Measurements from ENCODE around the gene FKBP1B. TPM values are rescaled to one million over a fixed set of nuclear protein-coding genes. Genes with fewer than 3 reads are reported as not detected.
"Not testable (repeated sequence)": the region's sequence is repeated elsewhere in the genome, so short reads cannot be mapped to it uniquely, and the experiment has no call there.

FKBP1B gene
- total RNA-seq, 1 experiment from 2014 or later, result 10.9 TPM

DNA sequence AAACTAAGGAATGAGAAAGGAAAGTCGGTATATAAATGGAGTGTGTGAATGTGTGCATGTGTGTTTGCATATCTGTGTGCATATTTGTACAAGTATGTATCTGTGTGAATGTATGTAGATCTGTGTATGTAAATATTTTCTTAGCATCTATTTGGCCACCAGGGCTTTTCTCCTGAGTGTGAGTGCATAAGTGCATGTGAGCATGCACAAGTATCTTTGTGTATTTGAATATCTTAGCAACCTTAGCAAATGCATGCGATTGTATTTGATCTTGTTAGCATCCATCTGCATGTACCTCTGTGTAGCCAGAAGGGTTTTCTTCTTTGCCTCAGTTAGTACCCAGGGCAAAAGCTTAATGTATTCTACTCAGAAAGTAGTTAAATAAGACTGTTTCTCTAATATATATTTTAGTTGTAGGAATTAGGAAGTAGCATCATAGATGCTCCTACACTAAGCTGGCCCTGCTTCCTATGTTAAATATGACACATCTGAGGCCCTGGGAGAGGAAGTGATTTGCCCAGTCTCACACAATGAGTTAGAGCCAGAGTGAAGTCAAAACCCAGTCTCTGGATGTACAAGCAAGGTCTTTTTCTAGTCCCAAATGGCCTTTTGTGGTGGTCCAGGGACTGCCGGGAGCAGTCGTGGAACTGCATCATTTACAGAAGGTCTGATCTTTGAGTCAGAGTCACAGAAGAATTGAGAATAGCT, 9.2 kb downstream of the FKBP1B start:
- no peak for DNase-seq (ENCODE audit: low read depth)

DNA sequence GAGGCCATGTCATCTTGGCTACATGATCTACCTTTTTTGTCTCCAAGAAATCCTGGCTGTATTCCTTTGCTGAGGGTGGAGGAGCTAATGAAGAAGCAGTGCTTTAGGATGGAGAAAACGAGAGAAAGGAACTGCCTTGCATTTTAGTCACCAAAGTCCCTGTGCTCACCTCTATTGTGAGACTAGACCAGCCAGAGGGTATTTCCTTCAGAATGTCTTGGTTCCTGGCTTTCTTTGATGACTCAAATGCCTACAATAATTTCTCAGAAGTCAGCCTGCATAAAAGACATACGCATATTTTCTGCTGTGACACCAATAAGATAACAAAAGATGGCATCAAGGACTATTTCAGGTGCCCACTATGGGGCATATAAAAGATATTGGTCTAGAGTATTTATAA, 15.8 kb downstream of the FKBP1B start:
- DNase-seq (ENCODE audit: low read depth), result no peak

DNA sequence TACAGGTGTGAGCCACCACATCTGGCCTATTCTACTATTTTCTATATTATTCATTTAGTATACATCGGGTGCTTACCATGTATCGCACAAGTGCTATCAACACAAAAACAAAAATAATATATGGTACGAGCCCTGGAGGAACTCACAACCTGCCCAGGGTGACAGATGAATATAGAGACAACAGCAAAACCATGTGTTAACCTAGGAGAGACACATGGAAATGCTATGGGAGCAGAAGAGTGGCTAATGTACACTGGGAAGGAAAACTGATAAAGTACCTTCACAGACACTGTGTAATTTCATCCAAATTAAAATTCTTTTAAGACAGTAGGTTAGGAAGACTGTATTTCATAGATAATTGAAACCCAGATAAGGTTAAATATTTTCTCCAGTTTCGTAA, 22.7 kb downstream of the FKBP1B start:
- no peak for DNase-seq (ENCODE audit: low read depth)

DNA sequence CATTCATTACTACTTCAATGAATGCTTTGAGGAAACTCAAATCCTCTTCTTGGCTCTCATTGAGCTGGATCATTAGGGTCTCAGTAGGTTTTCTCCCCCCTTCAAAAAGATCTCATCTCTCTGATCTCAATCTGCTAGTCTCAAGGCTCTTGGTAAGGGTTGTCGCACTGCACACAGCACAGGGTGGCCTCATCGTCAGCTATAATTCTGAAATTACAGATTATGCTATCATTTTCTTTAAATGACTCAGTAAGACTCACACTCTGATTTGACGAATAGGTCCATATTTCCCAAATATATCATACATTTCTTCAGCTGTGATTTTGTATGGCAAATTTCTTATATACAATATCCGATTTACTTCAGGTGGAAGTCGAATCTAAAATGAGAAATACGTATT, 24.3 kb downstream of the FKBP1B start:
- no peak for DNase-seq (ENCODE audit: low read depth)

DNA sequence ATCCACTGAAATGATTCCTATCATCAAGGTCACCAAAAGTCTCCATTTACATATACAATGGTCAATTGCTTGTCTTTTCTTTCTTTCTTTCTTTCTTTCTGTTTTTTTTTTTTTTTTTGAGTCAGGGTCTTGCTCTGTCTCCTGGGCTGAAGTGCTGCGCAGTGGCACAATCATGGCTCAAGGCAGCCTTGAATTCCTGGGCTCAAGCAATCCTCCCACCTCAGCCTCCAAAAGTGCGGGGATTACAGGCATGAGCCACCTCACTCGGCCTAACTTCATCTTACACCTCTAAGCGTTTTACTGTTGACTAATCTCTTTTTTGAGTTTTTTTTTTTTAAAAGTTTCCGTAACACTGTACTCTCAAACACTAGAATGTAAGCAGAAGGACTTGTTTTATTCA, 25.7 kb downstream of the FKBP1B start:
- DNase-seq (ENCODE audit: low read depth), result no peak

DNA sequence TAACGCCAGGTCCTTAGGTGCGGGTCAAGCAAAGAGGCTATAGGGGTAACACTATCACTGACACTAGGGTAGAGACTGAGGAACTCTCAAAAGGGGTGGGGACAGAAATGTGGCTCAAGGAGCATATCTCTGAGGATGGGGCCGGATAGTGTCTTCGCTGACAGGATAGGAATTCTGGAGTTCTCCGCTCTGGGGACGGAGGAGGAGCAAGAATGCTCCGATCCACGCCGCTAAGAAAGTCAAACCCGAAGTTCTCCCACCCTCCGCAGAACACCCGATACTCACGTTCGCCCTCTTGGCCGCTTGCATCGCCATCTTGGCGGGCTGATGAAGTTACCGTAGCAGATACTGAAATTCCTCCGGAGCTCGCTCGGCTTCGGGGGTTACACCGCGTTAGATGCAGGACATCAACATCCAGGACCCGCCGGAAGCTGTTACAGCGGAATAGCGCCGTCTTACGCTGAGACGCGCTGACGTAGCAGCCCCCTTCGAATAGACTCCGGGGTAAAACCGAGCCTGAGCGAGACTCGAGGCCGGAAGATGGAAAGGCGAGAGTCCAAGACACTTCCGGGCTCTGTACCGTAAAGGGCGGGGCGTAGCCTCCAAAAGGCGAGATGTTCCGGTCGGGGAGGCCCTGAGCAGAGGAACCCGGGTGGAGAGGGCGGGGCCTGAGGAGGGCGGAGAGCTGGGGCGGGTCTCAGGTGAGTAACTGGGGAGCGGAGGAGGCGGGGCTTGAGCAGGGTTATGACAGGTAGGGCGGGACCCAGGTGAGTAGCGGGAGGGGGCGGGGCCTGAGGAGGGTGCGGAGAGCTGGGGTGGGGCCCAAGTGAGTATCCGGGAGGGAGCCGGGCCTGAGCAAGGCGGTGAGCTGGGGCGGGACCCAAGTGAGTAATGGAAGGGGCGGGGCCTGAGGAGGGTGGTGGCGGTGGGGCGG, 26.6 kb downstream of the FKBP1B start, which contains the start of gene SF3B6:
TSS of gene SF3B6 (minus strand) at position 412 of the 934 bp plus-strand sequence. CDS start at position 315, 97 bp downstream.
- DNase-seq (ENCODE audit: low read depth), result peak; percentile 99

GRCh38 chr2:24076849-24077534, 27.5 kb downstream of the FKBP1B start:
- peak; percentile 15 for DNase-seq (ENCODE audit: low read depth)

DNA sequence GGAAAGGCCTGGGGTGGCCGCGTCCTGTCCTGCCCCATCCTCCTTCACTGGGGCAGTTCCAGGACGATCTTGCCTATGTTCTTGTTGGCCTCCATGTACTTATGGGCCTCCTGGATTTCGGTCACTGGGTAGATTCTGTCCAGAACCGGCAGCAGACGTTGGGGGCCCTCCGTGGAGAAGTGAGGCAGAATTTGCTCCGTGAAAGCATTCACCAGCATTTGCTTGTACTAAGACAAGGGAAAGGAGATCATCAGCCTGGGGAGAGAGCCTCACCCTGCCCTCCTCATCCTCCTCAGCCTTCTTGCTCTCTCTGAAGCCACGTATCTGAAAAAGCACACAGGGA, 28.0 kb downstream of the FKBP1B start:
- no peak for DNase-seq (ENCODE audit: low read depth)

DNA sequence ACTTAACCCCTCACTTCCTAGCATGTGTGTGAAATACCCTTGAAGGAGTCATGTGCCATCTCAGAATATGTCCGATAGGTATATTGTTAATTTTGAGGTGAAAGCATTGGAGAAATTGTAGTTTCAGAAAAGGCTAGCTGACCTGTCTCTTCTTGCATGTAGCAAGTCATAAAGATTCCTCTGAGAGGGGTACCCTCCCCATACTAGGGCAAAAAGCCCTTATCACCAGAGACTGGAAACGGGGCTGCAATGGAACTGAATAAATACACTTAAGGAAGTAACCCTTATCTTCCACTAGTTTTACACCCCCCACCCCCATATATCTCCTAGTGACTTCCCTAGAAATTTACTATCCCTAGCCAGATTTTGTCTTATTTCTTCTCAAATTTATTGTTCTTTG, 28.3 kb downstream of the FKBP1B start:
- DNase-seq (ENCODE audit: low read depth), result no peak

- DNase-seq (ENCODE audit: low read depth), result no peak
Measured at GRCh38 chr2:24080701-24081100, 31.2 kb downstream of the FKBP1B start.

DNA sequence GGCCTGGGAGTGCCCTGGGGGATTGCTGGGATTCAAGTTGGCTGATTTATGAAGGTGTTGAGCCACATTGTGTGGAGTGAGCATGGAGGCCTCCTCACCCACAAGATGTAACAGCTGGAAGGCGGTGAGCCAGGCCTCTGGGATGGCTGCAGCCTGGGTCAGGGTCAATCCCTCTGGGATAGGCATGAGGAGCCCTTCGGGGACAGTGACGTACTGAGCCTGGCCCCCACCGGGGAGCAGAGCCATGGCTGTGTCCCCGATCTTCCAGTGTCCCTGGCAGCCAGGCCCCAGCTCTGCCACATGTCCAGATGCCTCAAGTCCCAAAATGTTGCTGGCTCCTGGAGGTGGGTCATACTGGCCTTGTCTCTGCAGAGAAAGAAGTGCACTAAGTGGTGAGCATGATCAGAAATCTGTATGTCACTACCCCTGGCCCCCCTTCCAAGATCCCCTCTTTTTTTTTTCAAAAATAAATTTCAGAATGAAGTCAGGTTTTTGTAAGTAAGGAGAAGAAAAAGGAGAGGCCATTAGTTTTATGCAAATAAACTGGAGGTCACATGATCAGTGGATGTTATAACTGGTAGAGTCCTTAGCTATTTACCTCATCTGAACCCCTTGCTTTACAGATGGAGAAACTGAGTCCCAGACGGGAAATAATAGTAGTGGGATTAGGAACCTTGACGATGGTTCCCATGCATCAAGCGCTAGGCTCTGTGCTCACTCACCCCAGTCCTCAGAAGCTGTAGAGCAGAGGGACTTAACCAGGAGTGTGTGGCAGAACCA, 33.4 kb downstream of the FKBP1B start:
- DNase-seq (ENCODE audit: low read depth), result no peak

DNA sequence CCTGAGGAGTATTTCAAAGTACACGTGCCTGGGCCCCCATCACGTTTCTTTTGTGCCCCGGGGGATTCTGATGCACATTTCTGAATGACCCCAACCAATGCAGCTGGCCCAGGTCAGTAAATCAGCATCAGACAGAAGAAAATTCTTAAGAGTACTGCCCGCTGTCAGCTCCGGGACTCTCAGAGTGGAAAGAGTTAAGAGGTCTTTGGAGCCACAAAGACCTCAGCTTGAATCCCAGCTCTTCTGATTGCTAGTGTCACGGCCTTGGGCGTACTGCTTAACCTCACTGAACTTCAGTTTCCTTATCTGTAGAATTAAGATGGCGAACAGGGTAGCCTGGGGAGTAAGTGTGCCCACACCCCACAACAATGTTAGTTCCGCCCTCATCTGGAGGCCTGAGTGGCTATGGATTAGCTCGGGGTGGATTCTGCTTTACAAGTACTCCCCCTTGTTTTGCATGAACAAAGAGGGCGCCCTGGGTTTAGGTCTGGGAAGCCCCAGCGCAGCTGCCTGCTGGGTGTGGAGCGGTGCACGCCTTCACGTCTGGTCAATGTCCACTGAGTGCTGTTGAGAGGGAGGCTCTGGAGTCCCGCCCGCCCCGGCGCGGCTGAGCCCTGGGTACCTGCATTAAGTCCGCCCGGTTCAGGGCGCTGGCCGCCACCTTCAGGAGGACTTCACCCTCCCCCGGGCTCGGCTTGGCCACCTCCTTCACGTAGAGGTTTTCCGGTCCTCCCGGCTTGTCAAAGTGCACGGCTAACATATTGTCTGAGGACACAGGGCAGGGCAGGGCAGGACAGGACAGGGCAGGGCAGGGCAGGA, 34.2 kb downstream of the FKBP1B start:
- DNase-seq (ENCODE audit: low read depth), result peak; percentile 89

GRCh38 chr2:24084386-24085199, 35.1 kb downstream of the FKBP1B start, which contains the start of gene TP53I3:
TSS of gene TP53I3 (minus strand) at chr2:24084834. CDS start at chr2:24084326, 508 bp downstream.
- DNase-seq (ENCODE audit: low read depth), result peak; percentile 90

- DNase-seq (ENCODE audit: low read depth), result no peak
Measured at GRCh38 chr2:24085200-24085489, 35.6 kb downstream of the FKBP1B start.

DNA sequence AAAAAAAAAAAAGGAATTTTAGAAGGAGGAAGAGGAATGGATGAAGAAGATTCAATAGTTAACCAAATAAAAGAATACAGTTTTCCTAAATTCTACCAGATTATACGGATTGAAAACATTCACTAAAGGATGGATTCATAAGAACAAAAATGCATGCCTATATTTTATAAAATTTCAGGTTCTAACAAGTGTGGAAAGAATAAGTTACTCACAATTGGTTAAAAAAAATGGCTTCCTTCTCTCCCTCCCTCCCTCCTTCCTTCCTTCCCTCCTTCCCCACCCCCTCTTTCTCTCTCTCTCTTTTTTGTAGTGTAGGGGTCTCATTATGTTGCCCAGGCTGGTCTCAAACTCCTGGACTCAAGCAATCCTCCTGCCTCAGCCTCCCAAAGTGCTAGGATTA, 36.7 kb downstream of the FKBP1B start:
- no peak for DNase-seq (ENCODE audit: low read depth)

DNA sequence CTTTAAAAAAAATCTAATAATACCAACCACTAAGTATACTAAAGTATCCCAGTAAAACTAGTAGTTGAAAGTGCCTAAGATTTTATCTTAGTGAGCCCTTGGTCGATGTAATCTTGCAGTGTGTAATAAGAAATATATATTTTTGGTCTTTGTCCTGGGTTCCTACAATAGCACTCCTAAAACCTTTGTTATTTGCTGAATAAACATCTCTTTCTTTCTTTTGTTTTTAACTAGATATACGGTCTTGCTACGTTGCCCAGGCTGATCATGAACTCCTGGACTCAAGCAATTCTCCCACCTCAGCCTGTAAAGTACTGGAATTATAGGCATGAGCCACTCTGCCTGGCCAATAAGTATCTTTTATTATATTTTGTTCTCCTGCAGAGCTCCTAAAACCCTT, 37.5 kb downstream of the FKBP1B start:
- DNase-seq (ENCODE audit: low read depth), result no peak

DNA sequence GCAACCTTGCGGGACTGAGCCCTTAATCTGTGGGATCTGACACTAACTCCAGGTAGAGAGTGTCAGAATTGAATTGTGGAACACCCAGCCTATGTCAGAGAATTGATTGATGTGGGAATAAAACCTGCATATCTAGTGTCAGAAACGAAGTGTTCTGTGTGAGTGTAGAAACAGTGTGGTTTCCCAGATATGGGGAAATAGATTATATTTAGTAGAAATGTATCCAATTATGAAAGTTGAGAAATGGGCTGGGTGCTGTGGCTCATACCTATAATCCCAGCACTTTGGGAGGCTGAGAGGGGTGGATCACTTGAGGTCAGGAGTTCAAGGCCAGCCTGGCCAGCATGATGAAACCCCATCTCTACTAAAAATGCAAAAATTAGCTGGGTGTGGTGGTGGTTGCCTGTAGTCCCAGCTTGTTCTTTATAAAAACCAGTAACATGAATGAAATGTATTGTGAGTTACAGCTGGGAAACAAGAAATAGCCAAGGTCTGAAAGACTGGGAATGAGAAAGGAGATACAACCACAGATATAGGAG, 39.3 kb downstream of the FKBP1B start:
- DNase-seq (ENCODE audit: low read depth), result no peak

DNA sequence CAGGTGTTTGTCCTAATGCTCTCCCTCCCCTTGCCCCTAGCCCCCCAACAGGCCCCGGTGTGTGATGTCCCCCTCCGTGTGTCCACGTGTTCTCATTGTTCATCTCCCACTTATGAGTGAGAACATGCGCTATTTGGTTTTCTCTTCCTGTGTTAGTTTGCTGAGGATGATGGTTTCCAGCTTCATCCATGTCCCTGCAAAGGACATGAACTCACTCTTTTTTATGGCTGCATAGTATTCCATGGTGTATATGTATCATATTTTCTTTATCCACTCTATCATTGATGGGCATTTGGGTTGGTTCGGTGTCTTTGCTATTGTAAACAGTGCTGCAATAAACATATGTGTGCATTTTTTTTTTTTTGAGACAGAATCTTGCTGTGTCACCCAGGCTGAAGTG, 43.7 kb downstream of the FKBP1B start:
- DNase-seq (ENCODE audit: low read depth), result not testable (repeated sequence)

DNA sequence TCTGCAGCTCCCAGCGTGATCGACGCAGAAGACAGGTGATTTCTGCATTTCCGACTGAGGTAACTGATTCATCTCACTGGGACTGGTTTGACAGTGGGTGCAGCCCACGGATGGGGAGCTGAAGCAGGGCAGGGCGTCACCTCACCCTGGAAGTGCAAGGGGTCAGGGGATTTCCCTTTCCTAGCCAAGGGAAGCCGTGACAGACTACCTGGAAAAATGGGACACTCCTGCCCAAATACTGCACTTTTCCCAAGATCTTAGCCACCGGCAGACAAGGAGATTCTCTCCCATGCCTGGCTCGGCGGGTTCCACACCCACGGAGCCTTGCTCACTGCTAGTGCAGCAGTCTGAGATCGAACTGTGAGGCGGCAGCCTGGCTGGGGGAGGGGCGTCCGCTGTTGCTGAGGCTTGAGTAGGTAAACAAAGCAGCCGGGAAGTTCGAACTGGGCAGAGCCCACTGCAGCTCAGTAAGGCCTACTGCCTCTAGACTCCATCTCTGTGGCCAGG, 45.7 kb downstream of the FKBP1B start:
- not testable (repeated sequence) for DNase-seq (ENCODE audit: low read depth)
